ENCODE data around the gene GPR176.

Gene GPR176

GRCh38 chr15:39801641-39802309 lies 118.3 kb downstream of the GPR176 start:
- peak; percentile 43 for DNase-seq

- DNase-seq, result no peak
Observed at GRCh38 chr15:39799552-39800011, 120.5 kb downstream of the GPR176 start.

- no peak for DNase-seq
Observed at GRCh38 chr15:39798382-39798781, 121.7 kb downstream of the GPR176 start.

- DNase-seq, result no peak
Observed at GRCh38 chr15:39797407-39797806, 122.7 kb downstream of the GPR176 start.

GRCh38 chr15:39796601-39797000 lies 123.5 kb downstream of the GPR176 start:
- no peak for DNase-seq

GRCh38 chr15:39795486-39795885 lies 124.6 kb downstream of the GPR176 start:
- no peak for DNase-seq

- DNase-seq, result no peak
Observed at GRCh38 chr15:39794954-39795353, 125.1 kb downstream of the GPR176 start.

- no peak for DNase-seq
Observed at GRCh38 chr15:39793923-39794322, 126.1 kb downstream of the GPR176 start.

GRCh38 chr15:39792844-39793335 lies 127.2 kb downstream of the GPR176 start:
- DNase-seq, result peak; percentile 28

- DNase-seq, result no peak
Observed at GRCh38 chr15:39792025-39792843, 127.8 kb downstream of the GPR176 start.

GRCh38 chr15:39789736-39790135 lies 130.3 kb downstream of the GPR176 start:
- DNase-seq, result no peak

GRCh38 chr15:39788800-39789565 lies 131.1 kb downstream of the GPR176 start:
- peak; percentile 35 for DNase-seq

GRCh38 chr15:39788108-39788507 lies 132.0 kb downstream of the GPR176 start:
- no peak for DNase-seq

- no peak for DNase-seq
Observed at GRCh38 chr15:39787479-39787878, 132.6 kb downstream of the GPR176 start.

GRCh38 chr15:39786447-39787056 lies 133.5 kb downstream of the GPR176 start:
- DNase-seq, result peak; percentile 79

GRCh38 chr15:39785841-39786240 lies 134.2 kb downstream of the GPR176 start:
- no peak for DNase-seq

- no peak for DNase-seq
Observed at GRCh38 chr15:39785139-39785538, 134.9 kb downstream of the GPR176 start.

GRCh38 chr15:39784638-39785037 lies 135.4 kb downstream of the GPR176 start:
- no peak for DNase-seq

GRCh38 chr15:39784125-39784524 lies 135.9 kb downstream of the GPR176 start:
- DNase-seq, result no peak

- no peak for DNase-seq
Observed at GRCh38 chr15:39783244-39783820, 136.7 kb downstream of the GPR176 start.

- DNase-seq, result peak; percentile 97
Observed at GRCh38 chr15:39782441-39783138, 137.5 kb downstream of the GPR176 start, which contains the start of gene FSIP1. FSIP1 (minus strand) TSS chr15:39782841; CDS start chr15:39776524, 6,317 bp downstream.

- DNase-seq, result no peak
Observed at GRCh38 chr15:39781967-39782302, 138.1 kb downstream of the GPR176 start.

Measured in OCI-M1 (cell line).